Stimulated activated memory B cell treated with anti-CD40 and anti-IgM and Interleukin-4, amounts not matched to agents 10 μg/mL and 1 μg/mL and 100 μg/mL, for 72 hours (primary cell): Measurements from ENCODE around the gene TENT4B.
A peak's percentile ranks its signal among the peaks of the same experiment; 100 is the strongest.

ENCODE experiments used
- ATAC-seq: fragments of 150-1000 bp; cut with Tn5 transposase; 2 replicates; pipeline ENCODE4 v1.10.0; 2021
- H3K27ac Mint-ChIP-seq: one replicate; pipeline ENCODE4 v1.8.0; 2022; ENCODE audit warnings: mild to moderate bottlenecking, mixed read lengths
- H3K27me3 Mint-ChIP-seq: one replicate; pipeline ENCODE4 v1.8.0; 2022; ENCODE audit warnings: mixed read lengths
- H3K36me3 Mint-ChIP-seq: one replicate; pipeline ENCODE4 v1.8.0; 2022; ENCODE audit warnings: mixed read lengths
- H3K4me1 Mint-ChIP-seq: one replicate; pipeline ENCODE4 v1.8.0; 2022; ENCODE audit warnings: mixed read lengths
- H3K4me3 Mint-ChIP-seq: one replicate; pipeline ENCODE4 v1.8.0; 2022; ENCODE audit warnings: mild to moderate bottlenecking, moderate library complexity, mixed read lengths
- H3K9me3 Mint-ChIP-seq: one replicate; pipeline ENCODE4 v1.8.0; 2022; ENCODE audit warnings: mixed read lengths

TENT4B gene

DNA sequence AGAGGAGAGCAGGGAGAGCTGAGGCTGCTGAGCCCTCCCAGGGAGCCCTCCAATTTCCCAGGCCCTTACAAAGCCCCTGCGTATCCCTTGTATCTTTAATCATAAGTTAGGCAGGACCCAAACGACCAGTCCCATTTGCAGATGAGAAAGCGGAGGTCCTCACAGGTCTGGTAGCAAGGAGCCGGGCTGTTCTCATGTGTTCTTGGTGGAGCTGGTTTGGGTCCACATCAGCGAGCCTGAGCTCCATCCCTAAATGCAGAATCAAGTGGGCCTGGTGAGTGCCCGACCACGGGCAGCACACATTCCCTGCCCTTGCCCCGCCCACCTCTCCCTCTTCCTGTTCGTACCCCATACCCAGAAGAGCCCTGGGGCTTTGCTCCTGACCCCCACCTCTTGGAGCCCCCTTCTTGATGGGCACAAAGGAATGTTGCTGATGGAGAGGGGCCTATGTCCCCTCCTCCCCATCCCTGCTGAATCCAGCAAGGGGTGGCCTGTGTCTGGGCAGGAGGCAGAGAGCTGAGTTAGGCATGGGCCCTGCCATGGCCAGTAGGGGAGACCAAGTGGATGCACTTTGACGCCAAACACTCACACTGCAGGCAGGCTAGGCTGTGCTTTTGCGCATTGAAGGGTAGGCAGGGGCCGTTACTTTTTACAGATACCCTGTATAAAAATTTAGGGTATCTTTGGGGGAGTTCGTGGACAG, 95.0 kb downstream of the TENT4B start:
- peak overlapping the region; percentile 32 for H3K4me3 Mint-ChIP-seq
- H3K27ac Mint-ChIP-seq, result peak overlapping the region; percentile 38
- ATAC-seq, result no peak
- H3K36me3 Mint-ChIP-seq, result no peaks in the 10 kb centered on the region
- no peaks in the 10 kb centered on the region for H3K27me3 Mint-ChIP-seq
- no peaks in the 10 kb centered on the region for H3K9me3 Mint-ChIP-seq
- H3K4me1 Mint-ChIP-seq, result peaks cover 17% of the 10 kb centered on the region

- Mint-ChIP-seq H3K36me3 (no peaks in the 10 kb centered on the region), H3K27me3 (no peaks in the 10 kb centered on the region), H3K9me3 (no peaks in the 10 kb centered on the region), H3K27ac (no peak overlapping the region), H3K4me1 (peaks cover 17% of the 10 kb centered on the region), H3K4me3 (no peak overlapping the region)
- no peak for ATAC-seq
Observed at GRCh38 chr16:50248845-50249244, 95.7 kb downstream of the TENT4B start.

- Mint-ChIP-seq H3K4me3 (no peak overlapping the region), H3K4me1 (peaks cover 6% of the 10 kb centered on the region), H3K36me3 (no peaks in the 10 kb centered on the region), H3K27me3 (no peaks in the 10 kb centered on the region), H3K27ac (no peak overlapping the region), H3K9me3 (no peaks in the 10 kb centered on the region)
- ATAC-seq, result peak; percentile 28
Observed at GRCh38 chr16:50251375-50252081, 98.4 kb downstream of the TENT4B start.

GRCh38 chr16:50252082-50252611, 99.0 kb downstream of the TENT4B start:
- H3K27me3 Mint-ChIP-seq, result no peaks in the 10 kb centered on the region
- H3K36me3 Mint-ChIP-seq, result no peaks in the 10 kb centered on the region
- no peak overlapping the region for H3K4me3 Mint-ChIP-seq
- no peak overlapping the region for H3K27ac Mint-ChIP-seq
- H3K9me3 Mint-ChIP-seq, result no peaks in the 10 kb centered on the region
- peaks cover under 1% of the 10 kb centered on the region for H3K4me1 Mint-ChIP-seq
- ATAC-seq, result no peak

DNA sequence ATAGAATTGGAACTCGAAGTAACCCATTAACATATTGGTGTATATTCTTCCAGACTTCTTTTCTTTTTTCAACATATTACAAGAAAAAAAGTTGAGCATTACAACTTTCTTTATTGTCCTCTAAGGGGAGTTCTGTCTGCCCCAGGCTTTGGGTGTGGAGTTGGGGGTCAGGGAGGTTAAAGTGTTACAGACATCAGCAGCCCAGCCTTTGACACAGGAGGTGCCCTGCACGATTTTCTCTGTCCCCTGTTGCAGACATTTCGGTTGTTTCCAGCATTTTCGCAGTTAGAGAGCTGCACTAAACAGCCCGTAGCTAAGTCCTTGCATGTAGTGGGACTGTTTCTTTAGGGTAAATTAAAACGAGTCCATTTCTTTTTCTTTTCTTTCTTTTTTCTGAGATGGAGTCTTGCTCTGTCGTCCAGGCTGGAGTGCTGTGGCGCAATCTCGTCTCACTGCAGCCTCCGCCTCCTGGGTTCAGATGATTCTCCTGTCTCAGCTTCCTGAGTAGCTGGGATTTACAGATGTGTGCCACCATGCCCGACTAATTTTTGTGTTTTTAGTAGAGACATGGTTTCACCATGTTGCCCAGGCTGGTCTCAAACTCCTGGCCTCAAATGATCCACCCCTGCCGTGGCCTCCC, 99.9 kb downstream of the TENT4B start:
- H3K9me3 Mint-ChIP-seq, result no peaks in the 10 kb centered on the region
- no peak overlapping the region for H3K27ac Mint-ChIP-seq
- no peaks in the 10 kb centered on the region for H3K27me3 Mint-ChIP-seq
- ATAC-seq, result no peak
- no peaks in the 10 kb centered on the region for H3K4me1 Mint-ChIP-seq
- H3K36me3 Mint-ChIP-seq, result no peaks in the 10 kb centered on the region
- H3K4me3 Mint-ChIP-seq, result no peak overlapping the region

- Mint-ChIP-seq H3K4me1 (no peaks in the 10 kb centered on the region), H3K4me3 (no peak overlapping the region), H3K27ac (no peak overlapping the region), H3K27me3 (no peaks in the 10 kb centered on the region), H3K36me3 (no peaks in the 10 kb centered on the region), H3K9me3 (no peaks in the 10 kb centered on the region)
- ATAC-seq, result no peak
Observed at GRCh38 chr16:50253514-50253910, 100.4 kb downstream of the TENT4B start.

DNA sequence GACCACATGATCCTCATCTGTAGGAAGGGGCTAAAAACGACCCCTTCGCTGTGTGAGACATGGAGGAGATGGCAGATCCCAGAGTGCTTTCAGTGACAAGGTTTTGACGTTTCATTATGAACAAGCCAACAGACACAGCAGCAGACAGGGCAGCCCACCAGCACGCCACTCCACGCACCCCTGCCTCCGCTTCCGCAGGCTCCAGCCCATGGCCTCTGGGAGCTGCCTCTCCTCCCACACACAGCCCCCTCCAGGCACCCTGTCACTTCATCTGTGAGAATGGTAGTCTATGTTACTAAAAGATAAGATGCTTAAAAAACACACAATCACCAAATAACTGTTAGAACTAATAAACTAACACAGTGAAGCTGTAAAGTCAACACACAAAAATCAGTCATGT, 101.0 kb downstream of the TENT4B start:
- no peak overlapping the region for H3K4me3 Mint-ChIP-seq
- no peak for ATAC-seq
- H3K27ac Mint-ChIP-seq, result no peak overlapping the region
- H3K4me1 Mint-ChIP-seq, result peaks cover under 1% of the 10 kb centered on the region
- no peaks in the 10 kb centered on the region for H3K36me3 Mint-ChIP-seq
- H3K9me3 Mint-ChIP-seq, result no peaks in the 10 kb centered on the region
- no peaks in the 10 kb centered on the region for H3K27me3 Mint-ChIP-seq

DNA sequence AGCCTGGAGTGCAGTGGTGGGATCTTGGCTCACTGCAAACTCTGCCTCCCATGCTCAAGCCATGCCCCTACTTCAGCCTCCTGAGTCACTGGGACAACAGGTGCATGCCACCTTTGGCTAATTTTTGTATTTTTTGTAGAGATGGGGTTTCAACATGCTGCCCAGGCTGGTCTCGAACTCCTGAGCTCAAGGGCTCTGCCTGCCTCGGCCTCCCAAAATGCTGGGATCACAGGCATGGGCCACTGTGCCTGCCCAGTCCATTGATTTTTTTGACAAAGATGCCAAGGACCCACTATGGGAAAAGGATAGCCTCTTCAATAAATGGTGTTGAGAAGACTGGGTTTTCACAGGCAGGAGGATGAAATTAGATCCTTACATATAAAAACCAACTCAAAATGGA, 102.4 kb downstream of the TENT4B start:
- Mint-ChIP-seq H3K36me3 (peaks cover 4% of the 10 kb centered on the region), H3K27me3 (peaks cover 14% of the 10 kb centered on the region)

DNA sequence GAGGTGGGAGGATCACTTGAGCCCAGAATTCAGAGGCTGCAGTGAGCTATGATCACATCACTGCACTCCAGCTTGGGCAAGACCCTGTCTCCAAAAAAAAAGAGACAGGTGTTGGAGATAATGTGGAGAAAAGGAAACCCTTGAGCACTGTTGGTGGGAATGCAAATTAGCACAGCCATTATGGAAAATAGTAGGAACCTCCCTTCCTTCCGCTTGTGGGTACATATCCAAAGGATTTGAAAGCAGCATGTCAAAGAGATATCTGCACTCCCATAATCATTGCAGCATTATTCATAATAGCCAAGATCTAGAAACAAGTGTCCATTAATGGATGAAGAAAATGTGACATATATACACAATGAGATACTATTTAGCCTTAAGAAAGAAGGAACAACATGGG, 103.5 kb downstream of the TENT4B start:
- H3K27me3 Mint-ChIP-seq, result peaks cover 15% of the 10 kb centered on the region
- H3K9me3 Mint-ChIP-seq, result peaks cover 3% of the 10 kb centered on the region
- H3K4me3 Mint-ChIP-seq, result no peak overlapping the region
- H3K4me1 Mint-ChIP-seq, result peaks cover 13% of the 10 kb centered on the region
- ATAC-seq, result no peak
- H3K27ac Mint-ChIP-seq, result no peak overlapping the region
- H3K36me3 Mint-ChIP-seq, result peaks cover 4% of the 10 kb centered on the region

More for the DNA sequence above, 102.4 kb downstream of the TENT4B start:
- H3K4me1 Mint-ChIP-seq, result peaks cover 13% of the 10 kb centered on the region
- H3K27ac Mint-ChIP-seq, result no peak overlapping the region
- ATAC-seq, result no peak
- H3K4me3 Mint-ChIP-seq, result no peak overlapping the region
- H3K9me3 Mint-ChIP-seq, result peaks cover 3% of the 10 kb centered on the region

- no peak overlapping the region for H3K27ac Mint-ChIP-seq
- no peak for ATAC-seq
- H3K27me3 Mint-ChIP-seq, result peaks cover 15% of the 10 kb centered on the region
- H3K9me3 Mint-ChIP-seq, result peaks cover 3% of the 10 kb centered on the region
- H3K36me3 Mint-ChIP-seq, result peaks cover 4% of the 10 kb centered on the region
- no peak overlapping the region for H3K4me3 Mint-ChIP-seq
- peaks cover 13% of the 10 kb centered on the region for H3K4me1 Mint-ChIP-seq
Observed at GRCh38 chr16:50257876-50258275, 104.8 kb downstream of the TENT4B start.

- Mint-ChIP-seq H3K4me1 (peaks cover 24% of the 10 kb centered on the region), H3K27me3 (peaks cover 15% of the 10 kb centered on the region), H3K27ac (peak overlapping the region; percentile 41), H3K36me3 (peaks cover 4% of the 10 kb centered on the region), H3K4me3 (no peak overlapping the region), H3K9me3 (peaks cover 3% of the 10 kb centered on the region)
- no peak for ATAC-seq
Observed at GRCh38 chr16:50259334-50260205, 106.5 kb downstream of the TENT4B start.

GRCh38 chr16:50260206-50261159, 107.4 kb downstream of the TENT4B start:
- no peak for ATAC-seq
- no peak overlapping the region for H3K4me3 Mint-ChIP-seq
- H3K9me3 Mint-ChIP-seq, result peaks cover 3% of the 10 kb centered on the region
- H3K4me1 Mint-ChIP-seq, result peaks cover 33% of the 10 kb centered on the region
- peak overlapping the region; percentile 41 for H3K27ac Mint-ChIP-seq
- H3K27me3 Mint-ChIP-seq, result peaks cover 15% of the 10 kb centered on the region
- peaks cover 4% of the 10 kb centered on the region for H3K36me3 Mint-ChIP-seq

- ATAC-seq, result no peak
- no peak overlapping the region for H3K27ac Mint-ChIP-seq
- peaks cover 15% of the 10 kb centered on the region for H3K27me3 Mint-ChIP-seq
- H3K36me3 Mint-ChIP-seq, result peaks cover 4% of the 10 kb centered on the region
- peaks cover 41% of the 10 kb centered on the region for H3K4me1 Mint-ChIP-seq
- peaks cover 3% of the 10 kb centered on the region for H3K9me3 Mint-ChIP-seq
- no peak overlapping the region for H3K4me3 Mint-ChIP-seq
Observed at GRCh38 chr16:50261160-50261706, 108.1 kb downstream of the TENT4B start.
